Stimulated activated naive CD8-positive, alpha-beta T cell treated with anti-CD3 and anti-CD28 coated beads, Interleukin-15, Interleukin-2, amounts not matched to agents 100 ng/mL and 50 ng/mL, for 24 hours (primary cell): Measurements from ENCODE around the gene GLRA2.

Source experiments
- H3K27ac Mint-ChIP-seq: one replicate; pipeline ENCODE4 v1.8.0; 2021; ENCODE audit warnings: mild to moderate bottlenecking, mixed read lengths
- H3K27me3 Mint-ChIP-seq: one replicate; pipeline ENCODE4 v1.8.0; 2021; ENCODE audit warnings: mixed read lengths
- H3K36me3 Mint-ChIP-seq: one replicate; pipeline ENCODE4 v1.8.0; 2021; ENCODE audit warnings: low read depth, mixed read lengths
- H3K4me1 Mint-ChIP-seq: one replicate; pipeline ENCODE4 v1.8.0; 2021; ENCODE audit warnings: low read depth, mixed read lengths
- H3K4me3 Mint-ChIP-seq: one replicate; pipeline ENCODE4 v1.8.0; 2021; ENCODE audit warnings: mild to moderate bottlenecking, mixed read lengths
- H3K9me3 Mint-ChIP-seq: one replicate; pipeline ENCODE4 v1.8.0; 2021; ENCODE audit warnings: mixed read lengths

The GLRA2 gene

GRCh38 chrX:14529290-14529989 lies at the start of gene GLRA2:
TSS of gene GLRA2 (plus strand) at chrX:14529536. CDS start at chrX:14530058, 522 bp downstream.
- H3K27ac Mint-ChIP-seq = no peak within 1 kb of the TSS

GRCh38 chrX:14489437-14489836 lies 39.9 kb upstream of the GLRA2 start:
- Mint-ChIP-seq H3K27ac (no peak overlapping the region), H3K4me3 (no peak overlapping the region), H3K27me3 (peaks cover 4% of the 10 kb centered on the region), H3K4me1 (peaks cover 7% of the 10 kb centered on the region), H3K36me3 (no peaks in the 10 kb centered on the region), H3K9me3 (no peaks in the 10 kb centered on the region)

More at GRCh38 chrX:14529290-14529989, at the start of gene GLRA2:
- H3K4me1 Mint-ChIP-seq = no peaks in the 10 kb centered on the region
- no peak within 1 kb of the TSS for H3K4me3 Mint-ChIP-seq
- no peaks in the 10 kb centered on the region for H3K9me3 Mint-ChIP-seq
- H3K27me3 Mint-ChIP-seq = no peaks in the 10 kb centered on the region
- H3K36me3 Mint-ChIP-seq = no peaks in the 10 kb centered on the region

- no peak overlapping the region for H3K4me3 Mint-ChIP-seq
- no peak overlapping the region for H3K27ac Mint-ChIP-seq
Observed at GRCh38 chrX:14491689-14492088, 37.6 kb upstream of the GLRA2 start.

GRCh38 chrX:14496674-14497073 lies 32.7 kb upstream of the GLRA2 start:
- H3K27me3 Mint-ChIP-seq = no peaks in the 10 kb centered on the region
- peak overlapping the region; percentile 64 for H3K4me3 Mint-ChIP-seq
- H3K36me3 Mint-ChIP-seq = no peaks in the 10 kb centered on the region
- H3K4me1 Mint-ChIP-seq = peaks cover 18% of the 10 kb centered on the region
- H3K9me3 Mint-ChIP-seq = no peaks in the 10 kb centered on the region
- H3K27ac Mint-ChIP-seq = peak overlapping the region; percentile 86

More at GRCh38 chrX:14491689-14492088, 37.6 kb upstream of the GLRA2 start:
- no peaks in the 10 kb centered on the region for H3K9me3 Mint-ChIP-seq
- no peaks in the 10 kb centered on the region for H3K36me3 Mint-ChIP-seq
- peaks cover 7% of the 10 kb centered on the region for H3K4me1 Mint-ChIP-seq
- no peaks in the 10 kb centered on the region for H3K27me3 Mint-ChIP-seq

- Mint-ChIP-seq H3K9me3 (no peaks in the 10 kb centered on the region), H3K4me3 (peak overlapping the region; percentile 64), H3K36me3 (no peaks in the 10 kb centered on the region), H3K4me1 (peaks cover 18% of the 10 kb centered on the region), H3K27me3 (no peaks in the 10 kb centered on the region), H3K27ac (peak overlapping the region; percentile 86)
Observed at GRCh38 chrX:14497184-14497666, 32.1 kb upstream of the GLRA2 start.

GRCh38 chrX:14501327-14501726 lies 28.0 kb upstream of the GLRA2 start:
- Mint-ChIP-seq H3K4me3 (no peak overlapping the region), H3K36me3 (no peaks in the 10 kb centered on the region), H3K27ac (no peak overlapping the region), H3K9me3 (no peaks in the 10 kb centered on the region), H3K4me1 (peaks cover 18% of the 10 kb centered on the region), H3K27me3 (no peaks in the 10 kb centered on the region)

GRCh38 chrX:14504960-14505538 lies 24.3 kb upstream of the GLRA2 start:
- H3K36me3 Mint-ChIP-seq = no peaks in the 10 kb centered on the region
- no peaks in the 10 kb centered on the region for H3K4me1 Mint-ChIP-seq
- H3K4me3 Mint-ChIP-seq = no peak overlapping the region
- H3K9me3 Mint-ChIP-seq = no peaks in the 10 kb centered on the region
- no peak overlapping the region for H3K27ac Mint-ChIP-seq
- H3K27me3 Mint-ChIP-seq = peaks cover 5% of the 10 kb centered on the region

- H3K36me3 Mint-ChIP-seq = no peaks in the 10 kb centered on the region
- peaks cover 9% of the 10 kb centered on the region for H3K27me3 Mint-ChIP-seq
- H3K4me3 Mint-ChIP-seq = no peak overlapping the region
- H3K27ac Mint-ChIP-seq = no peak overlapping the region
- no peaks in the 10 kb centered on the region for H3K4me1 Mint-ChIP-seq
- H3K9me3 Mint-ChIP-seq = no peaks in the 10 kb centered on the region
Observed at GRCh38 chrX:14505648-14506047, 23.7 kb upstream of the GLRA2 start.

GRCh38 chrX:14506866-14507265 lies 22.5 kb upstream of the GLRA2 start:
- Mint-ChIP-seq H3K4me1 (no peaks in the 10 kb centered on the region), H3K27me3 (peaks cover 9% of the 10 kb centered on the region), H3K4me3 (no peak overlapping the region), H3K27ac (no peak overlapping the region), H3K36me3 (no peaks in the 10 kb centered on the region), H3K9me3 (no peaks in the 10 kb centered on the region)

- H3K36me3 Mint-ChIP-seq = no peaks in the 10 kb centered on the region
- no peak overlapping the region for H3K4me3 Mint-ChIP-seq
- no peak overlapping the region for H3K27ac Mint-ChIP-seq
- no peaks in the 10 kb centered on the region for H3K4me1 Mint-ChIP-seq
- H3K27me3 Mint-ChIP-seq = peaks cover 9% of the 10 kb centered on the region
- no peaks in the 10 kb centered on the region for H3K9me3 Mint-ChIP-seq
Observed at GRCh38 chrX:14508025-14508690, 21.2 kb upstream of the GLRA2 start.

GRCh38 chrX:14509325-14510057 lies 19.8 kb upstream of the GLRA2 start:
- Mint-ChIP-seq H3K27me3 (peaks cover 9% of the 10 kb centered on the region), H3K27ac (no peak overlapping the region), H3K4me3 (no peak overlapping the region), H3K36me3 (no peaks in the 10 kb centered on the region), H3K4me1 (no peaks in the 10 kb centered on the region), H3K9me3 (no peaks in the 10 kb centered on the region)

- H3K4me1 Mint-ChIP-seq = no peaks in the 10 kb centered on the region
- H3K4me3 Mint-ChIP-seq = no peak overlapping the region
- no peak overlapping the region for H3K27ac Mint-ChIP-seq
- no peaks in the 10 kb centered on the region for H3K36me3 Mint-ChIP-seq
- no peaks in the 10 kb centered on the region for H3K27me3 Mint-ChIP-seq
- H3K9me3 Mint-ChIP-seq = no peaks in the 10 kb centered on the region
Observed at GRCh38 chrX:14528629-14529289, 577 bp upstream of the GLRA2 start.

GRCh38 chrX:14533867-14534266 lies 4.5 kb downstream of the GLRA2 start:
- Mint-ChIP-seq H3K27ac (no peak overlapping the region), H3K4me1 (no peaks in the 10 kb centered on the region), H3K27me3 (peaks cover 4% of the 10 kb centered on the region), H3K4me3 (no peak overlapping the region), H3K9me3 (no peaks in the 10 kb centered on the region), H3K36me3 (no peaks in the 10 kb centered on the region)

- H3K4me3 Mint-ChIP-seq = no peak overlapping the region
- H3K9me3 Mint-ChIP-seq = no peaks in the 10 kb centered on the region
- H3K27me3 Mint-ChIP-seq = no peaks in the 10 kb centered on the region
- H3K4me1 Mint-ChIP-seq = no peaks in the 10 kb centered on the region
- H3K36me3 Mint-ChIP-seq = no peaks in the 10 kb centered on the region
- no peak overlapping the region for H3K27ac Mint-ChIP-seq
Observed at GRCh38 chrX:14546190-14546589, 16.9 kb downstream of the GLRA2 start.
